Hematopoietic multipotent progenitor cell treated with erythropoietin and hydrocortisone succinate and interleukin-3 and kit ligand, for 15 days (in vitro differentiated cells): ENCODE measurements around the gene MADCAM1.

Source experiments
- DNase-seq: peaks from one replicate; pipeline ENCODE4 v3.0.0-alpha.2; 2015; ENCODE audit warnings: low spot score

The MADCAM1 gene

GRCh38 chr19:532561-533363 is 36.5 kb downstream of the MADCAM1 start:
- peak; percentile 79 for DNase-seq

DNA sequence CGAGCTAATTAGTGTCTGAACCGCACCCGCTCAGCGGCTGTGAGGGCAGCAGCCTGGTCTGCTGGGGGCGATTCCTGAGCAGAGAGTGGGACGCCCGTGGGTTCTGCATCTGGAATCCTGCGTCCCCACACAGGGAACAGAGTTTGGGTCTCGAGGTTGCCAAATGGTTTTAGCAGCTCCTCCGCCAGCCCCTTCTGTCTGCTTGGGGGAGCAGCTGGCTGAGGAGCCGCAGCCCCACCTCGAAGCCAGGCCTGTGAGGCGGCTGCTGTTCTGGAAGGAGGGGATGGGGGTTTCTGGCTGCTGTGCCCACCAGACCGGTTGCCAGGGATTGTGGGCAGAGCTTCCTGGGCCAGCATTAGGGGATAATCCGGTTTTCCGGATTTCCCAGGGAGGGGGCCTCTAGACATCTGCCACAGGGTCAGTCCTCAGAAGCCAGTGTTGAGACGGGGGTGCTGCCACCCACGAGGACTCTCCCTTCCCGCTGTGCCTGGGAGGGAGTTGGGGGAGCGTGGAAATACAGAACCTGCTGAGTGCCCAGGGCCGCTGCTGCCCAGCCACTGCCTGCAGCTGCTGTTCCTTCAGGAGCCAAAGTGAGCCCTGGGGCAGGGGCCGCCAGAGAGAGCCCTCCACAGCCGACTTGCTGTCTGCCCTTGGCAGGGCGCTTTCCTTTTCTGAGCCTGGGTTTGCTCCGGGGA is 37.2 kb downstream of the MADCAM1 start:
- no peak for DNase-seq

DNA sequence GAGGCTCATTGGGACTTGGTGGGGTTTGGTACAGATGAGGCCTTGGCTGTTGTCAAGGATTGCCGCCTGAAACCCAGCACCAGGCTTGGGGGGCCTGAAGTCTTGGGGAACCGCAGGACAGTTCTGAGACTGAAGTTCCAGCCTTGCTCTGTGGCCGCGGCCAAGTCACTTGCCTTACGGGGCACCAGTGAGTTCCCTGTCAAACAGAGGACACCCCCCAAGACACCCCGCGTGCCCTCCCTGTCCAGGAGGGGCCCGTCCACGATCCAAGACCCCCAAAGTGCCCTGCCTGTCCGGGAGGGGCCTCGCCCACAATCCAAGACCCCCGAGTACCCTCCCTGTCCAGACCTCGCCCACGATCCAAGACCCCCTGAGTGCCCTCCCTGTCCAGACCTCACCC is 37.8 kb downstream of the MADCAM1 start:
- DNase-seq, result no peak

GRCh38 chr19:535017-535835 is 38.9 kb downstream of the MADCAM1 start:
- no peak for DNase-seq

GRCh38 chr19:536031-536880 is 40.0 kb downstream of the MADCAM1 start:
- no peak for DNase-seq

- DNase-seq, result no peak
Measured at GRCh38 chr19:536881-537404, 40.7 kb downstream of the MADCAM1 start.

GRCh38 chr19:538641-539428 is 42.5 kb downstream of the MADCAM1 start:
- no peak for DNase-seq

DNA sequence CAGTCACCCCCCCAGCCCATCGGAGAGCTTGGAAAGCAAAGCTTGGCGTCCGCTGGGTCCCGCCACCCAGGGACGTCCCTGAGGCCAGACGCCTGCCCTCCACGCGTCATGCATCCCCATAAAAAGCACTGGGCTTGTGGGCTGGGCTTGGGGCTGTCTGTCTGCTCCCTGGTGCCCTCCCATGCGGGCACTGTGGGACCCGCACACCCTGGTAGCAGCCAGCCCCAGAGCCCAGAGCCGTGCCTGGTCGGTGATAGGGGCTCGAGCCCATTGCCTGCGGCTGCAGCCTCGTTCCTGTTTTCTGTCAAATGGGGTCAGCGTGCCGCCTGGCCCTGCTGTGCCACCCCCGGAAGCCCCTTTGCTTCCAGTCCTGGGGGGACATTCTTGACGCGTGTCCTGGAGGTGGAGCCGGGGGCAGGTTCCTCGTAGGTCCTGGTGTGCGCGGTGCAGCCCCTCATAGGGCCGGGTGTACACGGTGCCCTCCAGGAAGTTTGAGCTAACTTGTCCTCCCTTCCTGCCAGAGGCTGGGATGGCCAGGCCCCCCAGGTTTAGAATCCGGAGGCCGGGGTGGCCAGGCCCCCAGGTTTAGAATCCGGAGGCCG is 43.2 kb downstream of the MADCAM1 start:
- no peak for DNase-seq

DNA sequence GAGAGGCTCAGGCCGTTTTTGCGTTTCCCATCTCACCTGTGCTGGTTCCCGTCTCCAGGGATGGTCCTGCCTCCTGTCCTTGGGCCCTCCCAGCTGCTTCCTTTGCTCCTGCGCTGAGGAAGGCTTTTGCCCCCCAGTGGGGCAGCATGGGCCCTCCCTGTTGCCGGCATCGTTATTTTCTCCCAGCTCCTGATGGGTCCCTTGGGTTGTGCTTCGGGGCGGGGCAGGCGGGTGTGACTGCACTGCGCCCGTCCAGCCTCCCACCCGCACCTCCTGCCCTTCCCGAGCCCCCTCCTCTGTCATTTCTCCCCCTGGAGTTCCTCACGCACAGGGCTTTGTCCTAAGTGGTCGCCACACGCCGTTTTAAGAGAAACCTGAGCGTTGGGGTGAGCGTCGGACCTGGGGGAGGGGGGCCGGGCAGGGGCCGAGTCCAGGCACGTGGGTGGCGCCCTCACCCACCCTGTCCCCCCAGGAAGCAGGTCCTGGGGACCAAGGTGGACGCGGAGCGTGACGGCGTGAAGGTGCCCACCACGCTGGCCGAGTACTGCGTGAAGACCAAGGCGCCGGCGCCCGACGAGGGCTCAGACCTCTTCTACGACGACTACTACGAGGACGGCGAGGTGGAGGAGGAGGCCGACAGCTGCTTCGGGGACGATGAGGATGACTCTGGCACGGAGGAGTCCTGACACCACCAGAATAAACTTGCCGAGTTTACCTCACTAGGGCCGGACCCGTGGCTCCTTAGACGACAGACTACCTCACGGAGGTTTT is 44.8 kb downstream of the MADCAM1 start:
- no peak for DNase-seq

GRCh38 chr19:541699-542098 is 45.4 kb downstream of the MADCAM1 start:
- DNase-seq, result no peak

GRCh38 chr19:542173-542866 is 46.0 kb downstream of the MADCAM1 start:
- no peak for DNase-seq

- DNase-seq, result no peak
Measured at GRCh38 chr19:543910-544608, 47.8 kb downstream of the MADCAM1 start, which contains the start of gene GZMM. Gene GZMM (plus strand): TSS chr19:544053. CDS start chr19:544072, 19 bp downstream.

DNA sequence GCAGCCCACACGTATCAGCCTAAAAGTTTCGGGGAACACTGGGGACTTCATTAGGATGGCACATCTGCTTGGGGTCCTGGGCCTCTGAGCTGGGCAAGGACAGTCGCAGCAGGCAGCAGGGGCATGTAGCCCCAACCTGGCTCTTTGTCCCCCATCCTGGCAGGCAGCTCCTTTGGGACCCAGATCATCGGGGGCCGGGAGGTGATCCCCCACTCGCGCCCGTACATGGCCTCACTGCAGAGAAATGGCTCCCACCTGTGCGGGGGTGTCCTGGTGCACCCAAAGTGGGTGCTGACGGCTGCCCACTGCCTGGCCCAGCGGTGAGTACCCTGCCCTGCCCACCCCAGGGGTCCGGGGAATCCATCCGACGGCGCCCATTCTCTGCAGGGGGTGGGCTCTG is 50.8 kb downstream of the MADCAM1 start:
- no peak for DNase-seq

DNA sequence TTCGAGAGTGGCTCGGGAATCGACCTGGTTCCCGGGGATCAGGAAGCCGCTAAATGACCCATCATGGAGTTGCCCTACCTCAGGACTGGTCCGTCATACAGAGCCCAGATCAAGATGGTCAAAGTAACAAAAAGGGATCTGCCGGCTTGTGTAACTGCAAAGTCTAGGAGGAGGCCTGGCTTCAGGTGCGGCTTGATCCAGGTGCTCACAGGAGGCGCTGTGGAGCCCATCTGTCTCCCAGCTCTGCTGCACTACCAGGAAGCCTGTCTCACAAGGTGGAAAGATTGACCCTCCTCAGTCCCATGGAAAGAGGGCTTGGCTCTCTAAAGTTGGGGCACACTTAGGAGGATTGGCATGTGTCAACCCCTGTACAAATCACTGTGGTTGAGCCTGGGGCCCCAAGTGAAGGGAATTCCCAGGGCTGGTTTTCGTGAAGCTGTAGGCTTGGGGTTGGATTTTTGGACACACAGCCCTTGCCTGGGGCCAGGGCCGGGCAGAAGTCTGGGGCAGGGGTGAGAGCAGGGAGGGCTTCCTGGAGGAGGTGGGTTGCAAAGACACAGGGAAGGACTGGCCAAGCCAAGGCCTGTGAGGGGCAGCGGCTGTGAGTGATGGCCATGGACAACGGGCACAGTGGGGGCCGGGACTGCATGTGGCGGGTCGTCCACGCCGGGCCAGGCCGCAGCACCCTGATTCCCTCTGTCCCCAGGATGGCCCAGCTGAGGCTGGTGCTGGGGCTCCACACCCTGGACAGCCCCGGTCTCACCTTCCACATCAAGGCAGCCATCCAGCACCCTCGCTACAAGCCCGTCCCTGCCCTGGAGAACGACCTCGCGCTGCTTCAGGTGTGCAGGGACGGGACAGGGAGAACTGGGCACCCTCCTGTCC is 51.8 kb downstream of the MADCAM1 start:
- DNase-seq, result no peak

DNA sequence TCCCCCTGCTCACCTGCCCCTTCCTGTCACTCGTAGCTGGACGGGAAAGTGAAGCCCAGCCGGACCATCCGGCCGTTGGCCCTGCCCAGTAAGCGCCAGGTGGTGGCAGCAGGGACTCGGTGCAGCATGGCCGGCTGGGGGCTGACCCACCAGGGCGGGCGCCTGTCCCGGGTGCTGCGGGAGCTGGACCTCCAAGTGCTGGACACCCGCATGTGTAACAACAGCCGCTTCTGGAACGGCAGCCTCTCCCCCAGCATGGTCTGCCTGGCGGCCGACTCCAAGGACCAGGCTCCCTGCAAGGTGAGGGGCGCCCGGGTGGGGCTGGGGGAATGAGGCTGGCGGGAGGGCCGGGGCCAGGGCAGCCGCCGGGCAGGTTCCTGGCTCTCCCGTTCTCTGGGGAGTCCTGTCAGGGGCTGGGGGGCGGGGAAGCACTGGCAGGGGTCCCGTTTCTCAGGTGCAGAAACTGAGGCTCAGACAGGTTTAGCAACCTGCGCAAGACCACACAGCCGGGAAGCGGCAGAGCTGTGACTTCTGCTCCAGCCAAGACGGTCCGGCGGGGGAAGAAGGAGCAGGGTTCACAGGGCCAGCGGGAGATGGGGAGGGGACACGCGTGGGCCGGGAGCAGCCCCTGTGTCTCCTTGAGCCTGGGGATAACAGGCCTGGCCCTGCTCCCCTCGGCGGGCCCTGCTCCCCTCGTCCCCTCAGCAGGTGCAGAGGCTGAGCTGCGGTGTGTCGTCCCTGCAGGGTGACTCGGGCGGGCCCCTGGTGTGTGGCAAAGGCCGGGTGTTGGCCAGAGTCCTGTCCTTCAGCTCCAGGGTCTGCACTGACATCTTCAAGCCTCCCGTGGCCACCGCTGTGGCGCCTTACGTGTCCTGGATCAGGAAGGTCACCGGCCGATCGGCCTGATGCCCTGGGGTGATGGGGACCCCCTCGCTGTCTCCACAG is 52.9 kb downstream of the MADCAM1 start:
- DNase-seq, result no peak

GRCh38 chr19:554817-555216 is 58.5 kb downstream of the MADCAM1 start:
- no peak for DNase-seq
